GM23338 (cell line): Measurements from ENCODE around the gene GPR135. TPM values are rescaled to one million over a fixed set of nuclear protein-coding genes. Genes with fewer than 3 reads are reported as not detected.
A peak's percentile ranks its signal among the peaks of the same experiment; 100 is the strongest.

Experiments used
- ATAC-seq: fragments of 200-7000 bp; cut with Tn5 transposase; 3 replicates; pipeline ENCODE4 v1.9.1; 2020
- DNase-seq: peaks from one replicate; pipeline ENCODE4 v3.0.0-alpha.2; 2015; ENCODE audit warnings: low spot score
- H2AFZ ChIP-seq: fragments of 200-600 bp; sonication (generic); 2 replicates; pipeline ENCODE4 v1.8.0; 2016; ENCODE audit warnings: antibody characterized with exemption, mild to moderate bottlenecking, moderate library complexity
- H3F3A ChIP-seq: fragments of 200-600 bp; sonication (generic); replicated peaks from 2 replicates; pipeline ENCODE4 v1.8.0; 2017; ENCODE audit warnings: antibody characterized with exemption, mixed run types, low read depth
- H3K27ac ChIP-seq: fragments of 200-600 bp; sonication (generic); 2 replicates; pipeline ENCODE4 v1.6.1; 2016; ENCODE audit warnings: low read depth
- H3K27me3 ChIP-seq: fragments of 200-600 bp; sonication (generic); 2 replicates; pipeline ENCODE4 v1.8.0; 2016; ENCODE audit warnings: mild to moderate bottlenecking, mixed run types, moderate library complexity; ENCODE audit not compliant: insufficient read depth
- H3K36me3 ChIP-seq: fragments of 200-600 bp; sonication (generic); 2 replicates; pipeline ENCODE4 v1.8.0; 2016; ENCODE audit warnings: mild to moderate bottlenecking; ENCODE audit not compliant: insufficient read depth
- H3K4me1 ChIP-seq: fragments of 200-600 bp; sonication (generic); 2 replicates; pipeline ENCODE4 v1.8.0; 2016; ENCODE audit warnings: mild to moderate bottlenecking, moderate library complexity; ENCODE audit not compliant: insufficient read depth
- H3K4me2 ChIP-seq: fragments of 200-600 bp; sonication (generic); 2 replicates; pipeline ENCODE4 v1.7.1; 2017; ENCODE audit warnings: mixed run types
- H3K4me3 ChIP-seq: fragments of 200-600 bp; sonication (generic); 2 replicates; pipeline ENCODE4 v1.6.1; 2016; ENCODE audit warnings: mixed run types
- H3K79me2 ChIP-seq: fragments of 200-600 bp; sonication (generic); replicated peaks from 2 replicates; pipeline ENCODE4 v1.8.0; 2017; ENCODE audit warnings: mild to moderate bottlenecking; ENCODE audit not compliant: insufficient read depth
- H3K9me2 ChIP-seq: fragments of 200-600 bp; sonication (generic); 2 replicates; pipeline ENCODE4 v1.8.0; 2017; ENCODE audit not compliant: insufficient read depth
- H4K20me1 ChIP-seq: fragments of 200-600 bp; sonication (generic); replicated peaks from 2 replicates; pipeline ENCODE4 v1.8.0; 2017; ENCODE audit warnings: mild to moderate bottlenecking; ENCODE audit not compliant: insufficient read depth
- H3K27ac Mint-ChIP-seq: 2 replicates; pipeline ENCODE4 v1.8.0; 2020; ENCODE audit warnings: inconsistent platforms, mild to moderate bottlenecking, moderate library complexity, mixed read lengths
- H3K27me3 Mint-ChIP-seq: 3 replicates; pipeline ENCODE4 v1.8.0; 2022; ENCODE audit warnings: low read depth, mild to moderate bottlenecking, moderate library complexity, mixed read lengths, inconsistent platforms; ENCODE audit not compliant: insufficient read depth, poor library complexity
- H3K36me3 Mint-ChIP-seq: 3 replicates; pipeline ENCODE4 v1.8.0; 2021; ENCODE audit warnings: low read depth, mild to moderate bottlenecking, inconsistent platforms, moderate library complexity, mixed read lengths
- H3K4me1 Mint-ChIP-seq: 3 replicates; pipeline ENCODE4 v1.8.0; 2020; ENCODE audit warnings: mild to moderate bottlenecking, inconsistent platforms, mixed read lengths
- H3K4me3 Mint-ChIP-seq: 3 replicates; pipeline ENCODE4 v1.8.0; 2021; ENCODE audit warnings: moderate library complexity, mild to moderate bottlenecking, inconsistent platforms, mixed read lengths
- H3K9me3 Mint-ChIP-seq: 3 replicates; pipeline ENCODE4 v1.8.0; 2020; ENCODE audit warnings: moderate library complexity, mild to moderate bottlenecking, inconsistent platforms, mixed read lengths
- CREB1 ChIP-seq: fragments of 250-450 bp; sonication (Bioruptor Pico); IDR thresholded peaks from 2 replicates; pipeline ENCODE4 v1.5.0; 2020; ENCODE audit warnings: low read depth, mild to moderate bottlenecking, moderate library complexity
- EZH2phosphoT487 ChIP-seq: fragments of 200-600 bp; sonication (generic); IDR thresholded peaks from one replicate; pipeline ENCODE4 v1.8.1; 2018; ENCODE audit warnings: antibody characterized with exemption; ENCODE audit not compliant: unreplicated experiment
- JUNB ChIP-seq: IDR thresholded peaks from one replicate; pipeline ENCODE4 v1.6.1; 2016; ENCODE audit warnings: antibody characterized with exemption; ENCODE audit not compliant: unreplicated experiment
- NANOG ChIP-seq: IDR thresholded peaks from 2 replicates; pipeline ENCODE4 v1.6.1; 2016; ENCODE audit warnings: antibody characterized with exemption, borderline replicate concordance
- POLR2AphosphoS5 ChIP-seq: IDR thresholded peaks from 2 replicates; pipeline ENCODE4 v1.6.1; 2016; ENCODE audit warnings: antibody characterized with exemption, low read depth
- ZNF114 ChIP-seq: fragments of 250-450 bp; sonication (Bioruptor Pico); IDR thresholded peaks from 2 replicates; pipeline ENCODE4 v1.5.0; 2020; ENCODE audit warnings: mild to moderate bottlenecking, moderate library complexity
- ZNF331 ChIP-seq: fragments of 250-450 bp; sonication (Bioruptor Pico); IDR thresholded peaks from 2 replicates; pipeline ENCODE4 v1.5.0; 2020; ENCODE audit warnings: low read depth, mild to moderate bottlenecking, moderate library complexity
- long read RNA-seq: library from polyadenylated mRNA; unstranded; transcript quantifications from one replicate; pipeline ENCODE4 v2.0.0, GENCODE V29; 2020; ENCODE audit not compliant: unreplicated experiment
- polyA plus RNA-seq: library from polyadenylated mRNA; unstranded; fragments of >200 nt; fragmentation: Nextera tagmentation; extraction: Ambion mirVana; gene quantifications from 2 replicates; pipeline ENCODE4 v1.2.1, GENCODE V29; 2016
- total RNA-seq: library from RNA; depleted of rRNA; stranded (reverse); fragments of >200 nt; shearing (Covaris generic); gene quantifications from 2 replicates; pipeline ENCODE4 v1.2.3, GENCODE V29; 2014; rRNA removed
- TF ChIP-seq, protein P1 (sequence below), 2 experiments: fragments of 200-600 bp in 1 of 2; sonication (generic) in 1 of 2; conservative IDR thresholded peaks; 2 replicates each; pipeline versions ENCODE4 v1.5.1 to v1.6.1; 2016 to 2017; ENCODE audit warnings: antibody characterized with exemption in 2 of 2, low read depth in 2 of 2, mild to moderate bottlenecking in 2 of 2, moderate library complexity in 1 of 2
- TF ChIP-seq, protein P2 (sequence below): IDR thresholded peaks from one replicate; pipeline ENCODE4 v1.6.1; 2018; ENCODE audit warnings: antibody characterized with exemption; ENCODE audit not compliant: unreplicated experiment
- TF ChIP-seq, protein P3 (sequence below): fragments of 250-450 bp; sonication (Bioruptor Pico); IDR thresholded peaks from 2 replicates; pipeline ENCODE4 v1.5.0; 2020; ENCODE audit warnings: mild to moderate bottlenecking, moderate library complexity
- TF ChIP-seq, protein P4 (sequence below): IDR thresholded peaks from 2 replicates; pipeline ENCODE4 v1.6.1; 2016; ENCODE audit warnings: antibody characterized with exemption

The GPR135 gene, protein sequence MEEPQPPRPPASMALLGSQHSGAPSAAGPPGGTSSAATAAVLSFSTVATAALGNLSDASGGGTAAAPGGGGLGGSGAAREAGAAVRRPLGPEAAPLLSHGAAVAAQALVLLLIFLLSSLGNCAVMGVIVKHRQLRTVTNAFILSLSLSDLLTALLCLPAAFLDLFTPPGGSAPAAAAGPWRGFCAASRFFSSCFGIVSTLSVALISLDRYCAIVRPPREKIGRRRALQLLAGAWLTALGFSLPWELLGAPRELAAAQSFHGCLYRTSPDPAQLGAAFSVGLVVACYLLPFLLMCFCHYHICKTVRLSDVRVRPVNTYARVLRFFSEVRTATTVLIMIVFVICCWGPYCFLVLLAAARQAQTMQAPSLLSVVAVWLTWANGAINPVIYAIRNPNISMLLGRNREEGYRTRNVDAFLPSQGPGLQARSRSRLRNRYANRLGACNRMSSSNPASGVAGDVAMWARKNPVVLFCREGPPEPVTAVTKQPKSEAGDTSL
- total RNA-seq (0.93 and 2.2 TPM in 2 replicates), polyA plus RNA-seq (0.23 and 0.47 TPM in 2 replicates)
- long read RNA-seq: 0 reads

DNA sequence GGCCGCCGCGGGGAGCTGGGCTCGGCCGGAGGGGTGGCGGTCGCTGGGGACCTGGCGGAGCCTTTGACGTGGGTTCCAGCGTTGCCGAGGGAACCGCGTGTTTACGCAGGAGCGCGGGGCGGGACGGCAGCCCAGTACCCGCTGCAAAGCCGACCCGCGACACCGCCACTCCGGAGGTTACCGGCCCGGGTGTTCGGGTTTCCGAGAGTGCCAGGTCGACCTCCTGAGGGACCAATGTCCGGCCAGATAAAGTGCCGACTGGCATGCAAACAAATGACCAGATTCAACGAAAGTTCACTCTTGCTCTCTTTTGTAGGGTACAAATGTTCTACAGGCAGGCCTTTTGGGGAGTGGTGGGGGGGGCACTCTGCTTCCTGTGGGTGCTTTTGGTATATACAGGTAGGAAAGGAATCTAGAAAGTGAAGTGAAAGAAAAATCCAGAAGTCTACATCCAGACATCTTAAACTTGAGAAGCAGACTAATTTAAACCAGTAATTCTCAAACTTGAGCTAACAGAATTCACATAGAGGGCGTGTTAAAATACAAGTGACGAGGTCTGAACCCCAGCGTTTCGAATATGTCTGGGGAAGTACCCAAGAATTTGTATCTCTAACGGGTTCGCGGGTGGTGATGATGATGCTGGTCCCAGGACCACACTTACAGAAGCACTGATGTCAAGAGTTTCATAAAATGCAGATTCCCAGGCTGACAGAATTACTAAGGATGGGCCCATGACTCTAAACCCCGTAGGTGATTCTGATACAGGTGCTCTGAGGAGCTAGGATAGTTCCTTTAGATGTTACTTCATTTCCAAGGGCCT, at the start of gene GPR135:
Gene GPR135, minus strand, starts transcription at position 65 of the 820 bp plus-strand sequence. CDS start 154 bp downstream, outside the sequence.
- H3K27ac Mint-ChIP-seq: no peak within 1 kb of the TSS
- TF ChIP-seq, protein P1, sequence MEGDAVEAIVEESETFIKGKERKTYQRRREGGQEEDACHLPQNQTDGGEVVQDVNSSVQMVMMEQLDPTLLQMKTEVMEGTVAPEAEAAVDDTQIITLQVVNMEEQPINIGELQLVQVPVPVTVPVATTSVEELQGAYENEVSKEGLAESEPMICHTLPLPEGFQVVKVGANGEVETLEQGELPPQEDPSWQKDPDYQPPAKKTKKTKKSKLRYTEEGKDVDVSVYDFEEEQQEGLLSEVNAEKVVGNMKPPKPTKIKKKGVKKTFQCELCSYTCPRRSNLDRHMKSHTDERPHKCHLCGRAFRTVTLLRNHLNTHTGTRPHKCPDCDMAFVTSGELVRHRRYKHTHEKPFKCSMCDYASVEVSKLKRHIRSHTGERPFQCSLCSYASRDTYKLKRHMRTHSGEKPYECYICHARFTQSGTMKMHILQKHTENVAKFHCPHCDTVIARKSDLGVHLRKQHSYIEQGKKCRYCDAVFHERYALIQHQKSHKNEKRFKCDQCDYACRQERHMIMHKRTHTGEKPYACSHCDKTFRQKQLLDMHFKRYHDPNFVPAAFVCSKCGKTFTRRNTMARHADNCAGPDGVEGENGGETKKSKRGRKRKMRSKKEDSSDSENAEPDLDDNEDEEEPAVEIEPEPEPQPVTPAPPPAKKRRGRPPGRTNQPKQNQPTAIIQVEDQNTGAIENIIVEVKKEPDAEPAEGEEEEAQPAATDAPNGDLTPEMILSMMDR (conservative IDR thresholded peaks at IDR 0.05; ENCODE audit: low read depth in 2 of 2): no peak
- no peak for TF ChIP-seq NANOG
- TF ChIP-seq JUNB: no peak
- no peak for TF ChIP-seq EZH2phosphoT487
- no peak for TF ChIP-seq ZNF114 (CRISPR knock-in tag)
- no peak for TF ChIP-seq ZNF331 (CRISPR knock-in tag)
- TF ChIP-seq POLR2AphosphoS5: no peak
- TF ChIP-seq, protein P2, sequence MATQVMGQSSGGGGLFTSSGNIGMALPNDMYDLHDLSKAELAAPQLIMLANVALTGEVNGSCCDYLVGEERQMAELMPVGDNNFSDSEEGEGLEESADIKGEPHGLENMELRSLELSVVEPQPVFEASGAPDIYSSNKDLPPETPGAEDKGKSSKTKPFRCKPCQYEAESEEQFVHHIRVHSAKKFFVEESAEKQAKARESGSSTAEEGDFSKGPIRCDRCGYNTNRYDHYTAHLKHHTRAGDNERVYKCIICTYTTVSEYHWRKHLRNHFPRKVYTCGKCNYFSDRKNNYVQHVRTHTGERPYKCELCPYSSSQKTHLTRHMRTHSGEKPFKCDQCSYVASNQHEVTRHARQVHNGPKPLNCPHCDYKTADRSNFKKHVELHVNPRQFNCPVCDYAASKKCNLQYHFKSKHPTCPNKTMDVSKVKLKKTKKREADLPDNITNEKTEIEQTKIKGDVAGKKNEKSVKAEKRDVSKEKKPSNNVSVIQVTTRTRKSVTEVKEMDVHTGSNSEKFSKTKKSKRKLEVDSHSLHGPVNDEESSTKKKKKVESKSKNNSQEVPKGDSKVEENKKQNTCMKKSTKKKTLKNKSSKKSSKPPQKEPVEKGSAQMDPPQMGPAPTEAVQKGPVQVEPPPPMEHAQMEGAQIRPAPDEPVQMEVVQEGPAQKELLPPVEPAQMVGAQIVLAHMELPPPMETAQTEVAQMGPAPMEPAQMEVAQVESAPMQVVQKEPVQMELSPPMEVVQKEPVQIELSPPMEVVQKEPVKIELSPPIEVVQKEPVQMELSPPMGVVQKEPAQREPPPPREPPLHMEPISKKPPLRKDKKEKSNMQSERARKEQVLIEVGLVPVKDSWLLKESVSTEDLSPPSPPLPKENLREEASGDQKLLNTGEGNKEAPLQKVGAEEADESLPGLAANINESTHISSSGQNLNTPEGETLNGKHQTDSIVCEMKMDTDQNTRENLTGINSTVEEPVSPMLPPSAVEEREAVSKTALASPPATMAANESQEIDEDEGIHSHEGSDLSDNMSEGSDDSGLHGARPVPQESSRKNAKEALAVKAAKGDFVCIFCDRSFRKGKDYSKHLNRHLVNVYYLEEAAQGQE: no peak
- no peak for TF ChIP-seq CREB1 (CRISPR knock-in tag)
- TF ChIP-seq, protein P3, sequence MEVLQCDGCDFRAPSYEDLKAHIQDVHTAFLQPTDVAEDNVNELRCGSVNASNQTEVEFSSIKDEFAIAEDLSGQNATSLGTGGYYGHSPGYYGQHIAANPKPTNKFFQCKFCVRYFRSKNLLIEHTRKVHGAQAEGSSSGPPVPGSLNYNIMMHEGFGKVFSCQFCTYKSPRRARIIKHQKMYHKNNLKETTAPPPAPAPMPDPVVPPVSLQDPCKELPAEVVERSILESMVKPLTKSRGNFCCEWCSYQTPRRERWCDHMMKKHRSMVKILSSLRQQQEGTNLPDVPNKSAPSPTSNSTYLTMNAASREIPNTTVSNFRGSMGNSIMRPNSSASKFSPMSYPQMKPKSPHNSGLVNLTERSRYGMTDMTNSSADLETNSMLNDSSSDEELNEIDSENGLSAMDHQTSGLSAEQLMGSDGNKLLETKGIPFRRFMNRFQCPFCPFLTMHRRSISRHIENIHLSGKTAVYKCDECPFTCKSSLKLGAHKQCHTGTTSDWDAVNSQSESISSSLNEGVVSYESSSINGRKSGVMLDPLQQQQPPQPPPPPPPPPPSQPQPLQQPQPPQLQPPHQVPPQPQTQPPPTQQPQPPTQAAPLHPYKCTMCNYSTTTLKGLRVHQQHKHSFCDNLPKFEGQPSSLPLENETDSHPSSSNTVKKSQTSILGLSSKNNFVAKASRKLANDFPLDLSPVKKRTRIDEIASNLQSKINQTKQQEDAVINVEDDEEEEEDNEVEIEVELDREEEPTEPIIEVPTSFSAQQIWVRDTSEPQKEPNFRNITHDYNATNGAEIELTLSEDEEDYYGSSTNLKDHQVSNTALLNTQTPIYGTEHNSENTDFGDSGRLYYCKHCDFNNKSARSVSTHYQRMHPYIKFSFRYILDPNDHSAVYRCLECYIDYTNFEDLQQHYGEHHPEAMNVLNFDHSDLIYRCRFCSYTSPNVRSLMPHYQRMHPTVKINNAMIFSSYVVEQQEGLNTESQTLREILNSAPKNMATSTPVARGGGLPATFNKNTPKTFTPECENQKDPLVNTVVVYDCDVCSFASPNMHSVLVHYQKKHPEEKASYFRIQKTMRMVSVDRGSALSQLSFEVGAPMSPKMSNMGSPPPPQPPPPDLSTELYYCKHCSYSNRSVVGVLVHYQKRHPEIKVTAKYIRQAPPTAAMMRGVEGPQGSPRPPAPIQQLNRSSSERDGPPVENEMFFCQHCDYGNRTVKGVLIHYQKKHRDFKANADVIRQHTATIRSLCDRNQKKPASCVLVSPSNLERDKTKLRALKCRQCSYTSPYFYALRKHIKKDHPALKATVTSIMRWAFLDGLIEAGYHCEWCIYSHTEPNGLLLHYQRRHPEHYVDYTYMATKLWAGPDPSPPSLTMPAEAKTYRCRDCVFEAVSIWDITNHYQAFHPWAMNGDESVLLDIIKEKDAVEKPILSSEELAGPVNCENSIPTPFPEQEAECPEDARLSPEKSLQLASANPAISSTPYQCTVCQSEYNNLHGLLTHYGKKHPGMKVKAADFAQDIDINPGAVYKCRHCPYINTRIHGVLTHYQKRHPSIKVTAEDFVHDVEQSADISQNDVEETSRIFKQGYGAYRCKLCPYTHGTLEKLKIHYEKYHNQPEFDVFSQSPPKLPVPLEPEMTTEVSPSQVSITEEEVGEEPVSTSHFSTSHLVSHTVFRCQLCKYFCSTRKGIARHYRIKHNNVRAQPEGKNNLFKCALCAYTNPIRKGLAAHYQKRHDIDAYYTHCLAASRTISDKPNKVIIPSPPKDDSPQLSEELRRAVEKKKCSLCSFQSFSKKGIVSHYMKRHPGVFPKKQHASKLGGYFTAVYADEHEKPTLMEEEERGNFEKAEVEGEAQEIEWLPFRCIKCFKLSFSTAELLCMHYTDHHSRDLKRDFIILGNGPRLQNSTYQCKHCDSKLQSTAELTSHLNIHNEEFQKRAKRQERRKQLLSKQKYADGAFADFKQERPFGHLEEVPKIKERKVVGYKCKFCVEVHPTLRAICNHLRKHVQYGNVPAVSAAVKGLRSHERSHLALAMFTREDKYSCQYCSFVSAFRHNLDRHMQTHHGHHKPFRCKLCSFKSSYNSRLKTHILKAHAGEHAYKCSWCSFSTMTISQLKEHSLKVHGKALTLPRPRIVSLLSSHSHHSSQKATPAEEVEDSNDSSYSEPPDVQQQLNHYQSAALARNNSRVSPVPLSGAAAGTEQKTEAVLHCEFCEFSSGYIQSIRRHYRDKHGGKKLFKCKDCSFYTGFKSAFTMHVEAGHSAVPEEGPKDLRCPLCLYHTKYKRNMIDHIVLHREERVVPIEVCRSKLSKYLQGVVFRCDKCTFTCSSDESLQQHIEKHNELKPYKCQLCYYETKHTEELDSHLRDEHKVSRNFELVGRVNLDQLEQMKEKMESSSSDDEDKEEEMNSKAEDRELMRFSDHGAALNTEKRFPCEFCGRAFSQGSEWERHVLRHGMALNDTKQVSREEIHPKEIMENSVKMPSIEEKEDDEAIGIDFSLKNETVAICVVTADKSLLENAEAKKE (CRISPR knock-in tag): no peak
- TF ChIP-seq, protein P4, sequence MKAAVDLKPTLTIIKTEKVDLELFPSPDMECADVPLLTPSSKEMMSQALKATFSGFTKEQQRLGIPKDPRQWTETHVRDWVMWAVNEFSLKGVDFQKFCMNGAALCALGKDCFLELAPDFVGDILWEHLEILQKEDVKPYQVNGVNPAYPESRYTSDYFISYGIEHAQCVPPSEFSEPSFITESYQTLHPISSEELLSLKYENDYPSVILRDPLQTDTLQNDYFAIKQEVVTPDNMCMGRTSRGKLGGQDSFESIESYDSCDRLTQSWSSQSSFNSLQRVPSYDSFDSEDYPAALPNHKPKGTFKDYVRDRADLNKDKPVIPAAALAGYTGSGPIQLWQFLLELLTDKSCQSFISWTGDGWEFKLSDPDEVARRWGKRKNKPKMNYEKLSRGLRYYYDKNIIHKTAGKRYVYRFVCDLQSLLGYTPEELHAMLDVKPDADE: no peak

More for the DNA sequence above, at the start of gene GPR135:
- H3K4me3 Mint-ChIP-seq: peak within 1 kb of the TSS; percentile 81
- no peaks in the 10 kb centered on the region for H3K36me3 ChIP-seq
- peak within 1 kb of the TSS; percentile 92 for H3K4me2 ChIP-seq
- no peaks in the 10 kb centered on the region for H3K9me3 Mint-ChIP-seq
- DNase-seq (no peak), ATAC-seq (peak; percentile 37)
- H3K27ac ChIP-seq: no peak within 1 kb of the TSS
- peaks cover 10% of the 10 kb centered on the region for H3K4me1 Mint-ChIP-seq
- H2AFZ ChIP-seq: peak within 1 kb of the TSS; percentile 95
- H3K4me1 ChIP-seq: peaks cover 9% of the 10 kb centered on the region
- no peaks in the 10 kb centered on the region for H3K79me2 ChIP-seq
- peaks cover 14% of the 10 kb centered on the region for H4K20me1 ChIP-seq
- H3F3A ChIP-seq: no peaks in the 10 kb centered on the region; the same call in 1 of the 2 replicates
- no peaks in the 10 kb centered on the region for H3K9me2 ChIP-seq
- H3K36me3 Mint-ChIP-seq: no peaks in the 10 kb centered on the region
- H3K27me3 Mint-ChIP-seq: peaks cover 21% of the 10 kb centered on the region
- H3K27me3 ChIP-seq: peaks cover 38% of the 10 kb centered on the region
- peak within 1 kb of the TSS; percentile 77 for H3K4me3 ChIP-seq
